ENCODE data around the gene KCNE3. TPM values are rescaled to one million over a fixed set of nuclear protein-coding genes. Genes with fewer than 3 reads are reported as not detected.

KCNE3 gene
- total and polyA plus RNA-seq, 2 experiments from 2014 or later, result 2.3 to 10.6 TPM

DNA sequence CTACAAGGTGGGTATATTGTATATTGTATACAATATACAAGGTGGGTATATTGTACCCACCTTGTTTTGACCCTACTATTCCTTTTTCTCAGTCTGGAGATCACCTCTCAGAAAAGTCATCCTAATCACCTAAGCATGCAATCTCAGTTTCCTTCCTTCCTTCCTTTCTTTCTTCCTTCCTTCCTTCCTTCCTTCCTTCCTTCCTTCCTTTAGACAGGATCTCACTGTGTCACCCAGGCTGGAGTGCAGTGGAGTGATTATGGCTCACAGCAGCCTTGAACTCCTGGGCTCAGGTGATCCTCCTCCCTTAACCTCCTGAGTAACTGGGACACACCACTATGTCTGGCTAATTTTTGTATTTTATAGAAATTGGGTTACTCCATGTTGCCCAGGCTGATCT, 1.2 kb upstream of the KCNE3 start (continued):
- TF ChIP-seq POLR2AphosphoS5 (IDR thresholded peaks at IDR 0.05; ENCODE audit: low read depth), result no peak
- no peak for TF ChIP-seq EZH2phosphoT487 (IDR thresholded peaks at IDR 0.05; ENCODE audit: unreplicated experiment)
- TF ChIP-seq NANOG (IDR thresholded peaks at IDR 0.05; ENCODE audit: borderline replicate concordance), result no peak

DNA sequence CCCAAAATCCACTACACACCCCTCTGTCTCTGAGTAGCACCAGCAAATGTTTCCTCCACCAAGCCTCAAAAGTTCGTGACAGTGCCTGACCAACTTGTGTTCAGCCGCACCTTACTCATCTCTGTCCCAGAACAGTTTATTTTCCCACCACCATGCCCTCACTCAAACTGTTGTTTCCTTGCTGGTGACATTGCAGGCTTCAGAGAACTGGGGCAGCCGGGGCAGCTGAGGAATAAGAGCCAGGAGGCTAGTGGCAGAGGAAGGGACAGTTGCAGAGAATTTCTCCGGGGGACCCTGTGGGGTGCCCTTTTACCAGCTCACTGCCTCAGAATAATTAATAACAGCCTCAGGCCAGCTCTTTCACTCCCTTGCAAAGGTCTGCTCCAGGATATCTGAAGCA, 709 bp upstream of the KCNE3 start:
- Mint-ChIP-seq H3K4me1 (peaks cover 18% of the 10 kb centered on the region), H3K9me3 (no peaks in the 10 kb centered on the region), H3K27me3 (ENCODE audit: insufficient read depth, low read depth, poor library complexity) (peaks cover 11% of the 10 kb centered on the region), H3K27ac (peak overlapping the region; percentile 24; the same call in 1 of the 2 replicates), H3K4me3 (peak overlapping the region; percentile 68), H3K36me3 (ENCODE audit: low read depth) (no peaks in the 10 kb centered on the region)
- peaks cover 25% of the 10 kb centered on the region for H3K9me2 ChIP-seq (ENCODE audit: insufficient read depth)
- H2AFZ ChIP-seq, result peak overlapping the region; percentile 97
- H3K4me2 ChIP-seq, result peak overlapping the region; percentile 84
- peak overlapping the region; percentile 72; the same call in 1 of the 2 replicates for H3K4me3 ChIP-seq
- H4K20me1 ChIP-seq (replicated peaks; ENCODE audit: insufficient read depth), result no peaks in the 10 kb centered on the region
- DNase-seq (ENCODE audit: low spot score) (peak; percentile 8), ATAC-seq (peak; percentile 8)
- no peaks in the 10 kb centered on the region for H3F3A ChIP-seq (replicated peaks; ENCODE audit: low read depth)
- H3K27ac ChIP-seq (ENCODE audit: low read depth), result no peak overlapping the region
- H3K79me2 ChIP-seq (replicated peaks; ENCODE audit: insufficient read depth), result no peaks in the 10 kb centered on the region
- H3K27me3 ChIP-seq (ENCODE audit: insufficient read depth), result peaks cover 11% of the 10 kb centered on the region; the same call in 1 of the 2 replicates
- H3K36me3 ChIP-seq (ENCODE audit: insufficient read depth), result no peaks in the 10 kb centered on the region
- TF ChIP-seq, protein P1, sequence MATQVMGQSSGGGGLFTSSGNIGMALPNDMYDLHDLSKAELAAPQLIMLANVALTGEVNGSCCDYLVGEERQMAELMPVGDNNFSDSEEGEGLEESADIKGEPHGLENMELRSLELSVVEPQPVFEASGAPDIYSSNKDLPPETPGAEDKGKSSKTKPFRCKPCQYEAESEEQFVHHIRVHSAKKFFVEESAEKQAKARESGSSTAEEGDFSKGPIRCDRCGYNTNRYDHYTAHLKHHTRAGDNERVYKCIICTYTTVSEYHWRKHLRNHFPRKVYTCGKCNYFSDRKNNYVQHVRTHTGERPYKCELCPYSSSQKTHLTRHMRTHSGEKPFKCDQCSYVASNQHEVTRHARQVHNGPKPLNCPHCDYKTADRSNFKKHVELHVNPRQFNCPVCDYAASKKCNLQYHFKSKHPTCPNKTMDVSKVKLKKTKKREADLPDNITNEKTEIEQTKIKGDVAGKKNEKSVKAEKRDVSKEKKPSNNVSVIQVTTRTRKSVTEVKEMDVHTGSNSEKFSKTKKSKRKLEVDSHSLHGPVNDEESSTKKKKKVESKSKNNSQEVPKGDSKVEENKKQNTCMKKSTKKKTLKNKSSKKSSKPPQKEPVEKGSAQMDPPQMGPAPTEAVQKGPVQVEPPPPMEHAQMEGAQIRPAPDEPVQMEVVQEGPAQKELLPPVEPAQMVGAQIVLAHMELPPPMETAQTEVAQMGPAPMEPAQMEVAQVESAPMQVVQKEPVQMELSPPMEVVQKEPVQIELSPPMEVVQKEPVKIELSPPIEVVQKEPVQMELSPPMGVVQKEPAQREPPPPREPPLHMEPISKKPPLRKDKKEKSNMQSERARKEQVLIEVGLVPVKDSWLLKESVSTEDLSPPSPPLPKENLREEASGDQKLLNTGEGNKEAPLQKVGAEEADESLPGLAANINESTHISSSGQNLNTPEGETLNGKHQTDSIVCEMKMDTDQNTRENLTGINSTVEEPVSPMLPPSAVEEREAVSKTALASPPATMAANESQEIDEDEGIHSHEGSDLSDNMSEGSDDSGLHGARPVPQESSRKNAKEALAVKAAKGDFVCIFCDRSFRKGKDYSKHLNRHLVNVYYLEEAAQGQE (IDR thresholded peaks at IDR 0.05; ENCODE audit: unreplicated experiment), result no peak
- TF ChIP-seq ZNF331 (CRISPR knock-in tag; IDR thresholded peaks at IDR 0.05; ENCODE audit: low read depth), result no peak
- TF ChIP-seq CREB1 (CRISPR knock-in tag; IDR thresholded peaks at IDR 0.05; ENCODE audit: low read depth), result no peak
- TF ChIP-seq ZNF114 (CRISPR knock-in tag; IDR thresholded peaks at IDR 0.05), result no peak
- peaks cover 13% of the 10 kb centered on the region for H3K4me1 ChIP-seq (ENCODE audit: insufficient read depth)

DNA sequence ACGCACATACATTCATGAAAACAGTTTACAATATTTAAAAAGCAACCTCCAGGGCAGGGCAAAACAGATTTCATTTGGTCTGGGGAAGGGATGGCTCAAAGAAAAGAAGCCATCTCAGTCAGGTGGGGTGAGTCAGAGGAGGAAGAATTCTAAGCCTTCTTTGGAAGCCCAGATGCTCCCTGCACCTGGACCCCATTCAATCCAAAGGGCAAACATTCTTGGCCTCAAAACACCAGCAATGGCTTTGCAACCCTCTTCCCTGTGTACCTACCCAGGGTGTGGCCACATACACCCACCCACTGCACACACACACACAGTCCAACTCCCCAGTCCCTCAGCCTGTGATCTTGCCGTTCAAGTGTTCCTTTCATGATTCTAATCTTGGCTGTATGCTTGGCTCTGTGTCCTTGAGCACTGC, 2.0 kb downstream of the KCNE3 start:
- Histone ChIP-seq H3K4me2 (no peak overlapping the region), H3K79me2 (replicated peaks; ENCODE audit: insufficient read depth) (no peaks in the 10 kb centered on the region), H3F3A (replicated peaks; ENCODE audit: low read depth) (no peaks in the 10 kb centered on the region), H3K9me2 (ENCODE audit: insufficient read depth) (peaks cover 18% of the 10 kb centered on the region), H2AFZ (no peak overlapping the region), H3K4me3 (no peak overlapping the region), H3K27ac (ENCODE audit: low read depth) (no peak overlapping the region), H4K20me1 (replicated peaks; ENCODE audit: insufficient read depth) (no peaks in the 10 kb centered on the region), H3K36me3 (ENCODE audit: insufficient read depth) (no peaks in the 10 kb centered on the region), H3K4me1 (ENCODE audit: insufficient read depth) (peaks cover 21% of the 10 kb centered on the region), H3K27me3 (ENCODE audit: insufficient read depth) (peaks cover 11% of the 10 kb centered on the region; the same call in 1 of the 2 replicates)
- DNase-seq (ENCODE audit: low spot score) (no peak), ATAC-seq (no peak)
- peaks cover 11% of the 10 kb centered on the region for H3K27me3 Mint-ChIP-seq (ENCODE audit: insufficient read depth, low read depth, poor library complexity)
- H3K36me3 Mint-ChIP-seq (ENCODE audit: low read depth), result no peaks in the 10 kb centered on the region
- peaks cover 21% of the 10 kb centered on the region for H3K4me1 Mint-ChIP-seq
- no peaks in the 10 kb centered on the region for H3K9me3 Mint-ChIP-seq
- no peak overlapping the region for H3K27ac Mint-ChIP-seq
- H3K4me3 Mint-ChIP-seq, result no peak overlapping the region
- TF ChIP-seq POLR2AphosphoS5 (IDR thresholded peaks at IDR 0.05; ENCODE audit: low read depth) (no peak), EZH2 (IDR thresholded peaks at IDR 0.05; ENCODE audit: low read depth, unreplicated experiment) (no peak), ZNF114 (CRISPR knock-in tag; IDR thresholded peaks at IDR 0.05) (no peak), EZH2phosphoT487 (IDR thresholded peaks at IDR 0.05; ENCODE audit: unreplicated experiment) (no peak), STAT1 (IDR thresholded peaks at IDR 0.05; ENCODE audit: unreplicated experiment) (no peak)
- TF ChIP-seq, protein P2, sequence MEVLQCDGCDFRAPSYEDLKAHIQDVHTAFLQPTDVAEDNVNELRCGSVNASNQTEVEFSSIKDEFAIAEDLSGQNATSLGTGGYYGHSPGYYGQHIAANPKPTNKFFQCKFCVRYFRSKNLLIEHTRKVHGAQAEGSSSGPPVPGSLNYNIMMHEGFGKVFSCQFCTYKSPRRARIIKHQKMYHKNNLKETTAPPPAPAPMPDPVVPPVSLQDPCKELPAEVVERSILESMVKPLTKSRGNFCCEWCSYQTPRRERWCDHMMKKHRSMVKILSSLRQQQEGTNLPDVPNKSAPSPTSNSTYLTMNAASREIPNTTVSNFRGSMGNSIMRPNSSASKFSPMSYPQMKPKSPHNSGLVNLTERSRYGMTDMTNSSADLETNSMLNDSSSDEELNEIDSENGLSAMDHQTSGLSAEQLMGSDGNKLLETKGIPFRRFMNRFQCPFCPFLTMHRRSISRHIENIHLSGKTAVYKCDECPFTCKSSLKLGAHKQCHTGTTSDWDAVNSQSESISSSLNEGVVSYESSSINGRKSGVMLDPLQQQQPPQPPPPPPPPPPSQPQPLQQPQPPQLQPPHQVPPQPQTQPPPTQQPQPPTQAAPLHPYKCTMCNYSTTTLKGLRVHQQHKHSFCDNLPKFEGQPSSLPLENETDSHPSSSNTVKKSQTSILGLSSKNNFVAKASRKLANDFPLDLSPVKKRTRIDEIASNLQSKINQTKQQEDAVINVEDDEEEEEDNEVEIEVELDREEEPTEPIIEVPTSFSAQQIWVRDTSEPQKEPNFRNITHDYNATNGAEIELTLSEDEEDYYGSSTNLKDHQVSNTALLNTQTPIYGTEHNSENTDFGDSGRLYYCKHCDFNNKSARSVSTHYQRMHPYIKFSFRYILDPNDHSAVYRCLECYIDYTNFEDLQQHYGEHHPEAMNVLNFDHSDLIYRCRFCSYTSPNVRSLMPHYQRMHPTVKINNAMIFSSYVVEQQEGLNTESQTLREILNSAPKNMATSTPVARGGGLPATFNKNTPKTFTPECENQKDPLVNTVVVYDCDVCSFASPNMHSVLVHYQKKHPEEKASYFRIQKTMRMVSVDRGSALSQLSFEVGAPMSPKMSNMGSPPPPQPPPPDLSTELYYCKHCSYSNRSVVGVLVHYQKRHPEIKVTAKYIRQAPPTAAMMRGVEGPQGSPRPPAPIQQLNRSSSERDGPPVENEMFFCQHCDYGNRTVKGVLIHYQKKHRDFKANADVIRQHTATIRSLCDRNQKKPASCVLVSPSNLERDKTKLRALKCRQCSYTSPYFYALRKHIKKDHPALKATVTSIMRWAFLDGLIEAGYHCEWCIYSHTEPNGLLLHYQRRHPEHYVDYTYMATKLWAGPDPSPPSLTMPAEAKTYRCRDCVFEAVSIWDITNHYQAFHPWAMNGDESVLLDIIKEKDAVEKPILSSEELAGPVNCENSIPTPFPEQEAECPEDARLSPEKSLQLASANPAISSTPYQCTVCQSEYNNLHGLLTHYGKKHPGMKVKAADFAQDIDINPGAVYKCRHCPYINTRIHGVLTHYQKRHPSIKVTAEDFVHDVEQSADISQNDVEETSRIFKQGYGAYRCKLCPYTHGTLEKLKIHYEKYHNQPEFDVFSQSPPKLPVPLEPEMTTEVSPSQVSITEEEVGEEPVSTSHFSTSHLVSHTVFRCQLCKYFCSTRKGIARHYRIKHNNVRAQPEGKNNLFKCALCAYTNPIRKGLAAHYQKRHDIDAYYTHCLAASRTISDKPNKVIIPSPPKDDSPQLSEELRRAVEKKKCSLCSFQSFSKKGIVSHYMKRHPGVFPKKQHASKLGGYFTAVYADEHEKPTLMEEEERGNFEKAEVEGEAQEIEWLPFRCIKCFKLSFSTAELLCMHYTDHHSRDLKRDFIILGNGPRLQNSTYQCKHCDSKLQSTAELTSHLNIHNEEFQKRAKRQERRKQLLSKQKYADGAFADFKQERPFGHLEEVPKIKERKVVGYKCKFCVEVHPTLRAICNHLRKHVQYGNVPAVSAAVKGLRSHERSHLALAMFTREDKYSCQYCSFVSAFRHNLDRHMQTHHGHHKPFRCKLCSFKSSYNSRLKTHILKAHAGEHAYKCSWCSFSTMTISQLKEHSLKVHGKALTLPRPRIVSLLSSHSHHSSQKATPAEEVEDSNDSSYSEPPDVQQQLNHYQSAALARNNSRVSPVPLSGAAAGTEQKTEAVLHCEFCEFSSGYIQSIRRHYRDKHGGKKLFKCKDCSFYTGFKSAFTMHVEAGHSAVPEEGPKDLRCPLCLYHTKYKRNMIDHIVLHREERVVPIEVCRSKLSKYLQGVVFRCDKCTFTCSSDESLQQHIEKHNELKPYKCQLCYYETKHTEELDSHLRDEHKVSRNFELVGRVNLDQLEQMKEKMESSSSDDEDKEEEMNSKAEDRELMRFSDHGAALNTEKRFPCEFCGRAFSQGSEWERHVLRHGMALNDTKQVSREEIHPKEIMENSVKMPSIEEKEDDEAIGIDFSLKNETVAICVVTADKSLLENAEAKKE (CRISPR knock-in tag; IDR thresholded peaks at IDR 0.05), result no peak
